Measurements from ENCODE around the gene PFN2.
"Not testable (repeated sequence)": the region's sequence is repeated elsewhere in the genome, so short reads cannot be mapped to it uniquely, and the experiment has no call there.

PFN2 gene

GRCh38 chr3:149970716-149971402 is at the start of gene PFN2:
TSS of gene PFN2 (minus strand) at chr3:149970895. CDS start at chr3:149970856, 39 bp downstream.
- DNase-seq: no peak

- no peak for DNase-seq
Measured at GRCh38 chr3:150015901-150016300, 45.2 kb upstream of the PFN2 start.

DNA sequence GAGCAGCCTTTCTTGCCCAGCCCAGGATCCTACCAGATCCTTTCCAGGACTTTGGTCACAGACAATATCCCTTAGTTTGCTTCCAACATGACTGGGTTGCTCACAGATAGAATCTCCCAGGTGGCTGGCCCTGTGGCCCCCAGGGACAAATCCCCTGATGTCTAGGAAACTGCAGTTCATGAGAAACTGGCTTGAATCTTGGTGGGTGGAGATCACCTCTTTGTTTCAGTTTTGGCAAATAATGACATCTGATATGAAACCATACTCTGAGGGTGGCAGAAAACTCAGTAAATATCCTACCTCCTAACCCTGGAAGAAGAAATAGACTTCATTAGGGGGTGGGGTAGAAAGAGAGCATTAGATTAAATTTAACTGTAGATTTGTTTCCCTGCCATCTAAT is 44.1 kb upstream of the PFN2 start:
- DNase-seq: no peak

DNA sequence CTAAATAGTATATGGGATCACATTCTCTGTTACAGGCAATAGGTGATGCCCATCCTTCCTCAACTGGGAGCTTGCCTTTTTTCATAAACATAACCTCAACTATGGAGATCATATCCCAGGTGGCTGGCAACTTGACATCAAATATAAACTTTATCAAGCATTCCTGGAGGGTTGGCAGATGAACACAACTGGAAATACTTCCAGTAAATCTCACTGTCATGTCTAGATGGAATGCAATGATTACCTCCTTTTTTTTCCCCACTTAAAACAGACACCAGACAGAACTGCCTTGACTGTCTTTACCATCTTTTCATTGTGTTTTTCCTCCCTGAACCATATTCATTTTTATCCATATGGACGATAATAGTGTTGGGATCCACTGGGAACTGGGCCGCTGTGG is 43.1 kb upstream of the PFN2 start:
- DNase-seq: no peak

- DNase-seq: no peak
Measured at GRCh38 chr3:150006794-150007193, 36.1 kb upstream of the PFN2 start.

GRCh38 chr3:150005243-150006112 is 34.8 kb upstream of the PFN2 start:
- no peak for DNase-seq

- DNase-seq: no peak
Measured at GRCh38 chr3:150000641-150001040, 29.9 kb upstream of the PFN2 start.

DNA sequence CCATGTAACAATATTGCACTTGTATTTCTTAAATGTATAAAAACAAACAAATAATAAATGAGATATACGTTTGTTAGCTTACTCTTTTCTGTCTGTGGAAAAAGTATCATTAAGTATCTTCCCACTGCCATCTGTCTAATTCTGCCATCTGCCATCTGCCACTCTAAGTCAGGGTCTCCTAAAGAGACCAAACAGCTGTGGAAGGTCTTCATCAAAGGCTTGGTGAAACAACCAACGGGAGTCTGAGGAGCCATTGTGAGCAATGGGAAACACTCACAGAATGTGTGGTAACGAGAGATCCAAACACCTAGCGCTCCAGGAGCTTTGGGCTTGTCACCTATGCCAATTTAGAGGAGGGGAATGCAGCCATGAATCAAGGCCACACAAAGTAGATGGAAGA is 28.7 kb upstream of the PFN2 start:
- no peak for DNase-seq

DNA sequence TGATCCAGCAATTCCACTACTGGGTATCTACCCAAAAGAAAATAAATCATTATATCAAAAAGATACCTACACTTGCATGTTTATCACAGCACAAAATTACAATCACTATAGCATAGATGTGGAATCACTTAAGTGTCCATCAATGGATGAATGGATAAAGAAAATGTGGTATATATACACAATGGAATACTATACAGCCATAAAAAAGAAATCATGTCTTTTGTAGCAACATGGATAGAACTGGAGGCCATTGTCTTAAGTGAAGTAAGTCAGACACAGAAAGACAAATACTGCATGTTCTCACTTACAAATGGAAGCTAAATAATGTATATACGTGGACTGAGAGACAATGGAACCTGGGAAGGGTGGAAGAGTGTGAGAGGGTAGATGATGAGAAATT is 28.3 kb upstream of the PFN2 start:
- no peak for DNase-seq

- DNase-seq: no peak
Measured at GRCh38 chr3:149992416-149993058, 21.8 kb upstream of the PFN2 start.

DNA sequence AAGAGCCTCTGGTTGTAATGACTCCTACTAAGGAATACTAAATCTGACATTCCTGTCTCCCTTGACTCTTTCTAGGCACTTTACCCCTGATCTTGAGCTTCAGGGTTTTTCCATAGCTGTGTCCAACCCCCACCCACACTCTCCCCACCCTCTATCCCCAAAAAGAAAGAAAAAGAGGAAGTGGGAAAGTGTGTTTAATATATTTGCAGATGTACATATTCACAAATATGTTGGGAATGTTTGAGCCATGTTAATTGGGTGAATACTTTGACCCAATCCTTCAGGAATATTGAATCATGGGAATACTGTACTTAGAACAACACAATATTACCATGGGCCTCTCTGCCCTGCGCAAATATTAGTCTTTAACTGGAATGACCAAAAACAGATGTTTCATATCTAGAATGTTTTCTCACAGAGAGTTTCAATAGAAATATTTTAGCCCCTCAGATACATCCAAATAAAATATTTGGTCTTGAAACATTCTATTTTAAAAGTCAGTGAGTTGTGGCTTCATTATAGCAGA is 19.8 kb upstream of the PFN2 start:
- no peak for DNase-seq

DNA sequence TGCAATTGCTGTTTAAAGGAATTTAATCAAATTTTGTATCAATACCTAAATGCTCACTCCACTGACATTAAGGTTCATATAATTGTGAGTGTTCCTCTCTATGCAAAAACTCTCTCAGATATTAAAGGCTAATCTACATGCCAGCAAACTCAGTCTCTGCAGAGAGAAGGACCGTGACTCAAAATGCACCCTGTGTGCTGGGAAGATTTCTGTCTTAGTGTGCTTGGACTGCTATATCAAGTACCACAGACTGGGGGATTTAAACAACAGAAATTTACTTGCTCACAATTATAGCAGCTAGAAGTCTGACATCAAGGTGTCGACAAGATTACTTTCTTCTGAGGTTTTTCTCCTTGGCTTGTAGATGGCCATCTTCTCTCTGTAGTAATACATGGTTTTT is 18.6 kb upstream of the PFN2 start:
- no peak for DNase-seq

DNA sequence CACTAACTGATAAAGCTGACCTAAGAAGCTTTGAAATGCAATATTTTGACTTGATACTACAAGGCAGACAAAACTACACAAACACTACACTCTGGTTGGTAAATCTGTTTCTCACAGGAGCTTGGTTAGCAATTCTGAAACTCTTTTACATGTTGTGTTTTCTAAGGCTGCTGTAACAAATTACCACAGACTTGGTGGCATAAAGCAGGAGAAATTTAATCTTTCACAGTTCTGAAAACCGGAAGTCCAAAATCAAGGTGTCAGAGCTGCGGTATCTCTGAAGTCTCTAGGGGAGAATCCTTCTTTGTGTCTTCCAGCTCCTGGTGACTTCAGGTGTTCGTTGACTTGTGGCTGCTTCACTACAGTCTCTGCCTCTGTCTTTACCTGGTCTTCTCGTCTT is 12.9 kb upstream of the PFN2 start:
- no peak for DNase-seq

DNA sequence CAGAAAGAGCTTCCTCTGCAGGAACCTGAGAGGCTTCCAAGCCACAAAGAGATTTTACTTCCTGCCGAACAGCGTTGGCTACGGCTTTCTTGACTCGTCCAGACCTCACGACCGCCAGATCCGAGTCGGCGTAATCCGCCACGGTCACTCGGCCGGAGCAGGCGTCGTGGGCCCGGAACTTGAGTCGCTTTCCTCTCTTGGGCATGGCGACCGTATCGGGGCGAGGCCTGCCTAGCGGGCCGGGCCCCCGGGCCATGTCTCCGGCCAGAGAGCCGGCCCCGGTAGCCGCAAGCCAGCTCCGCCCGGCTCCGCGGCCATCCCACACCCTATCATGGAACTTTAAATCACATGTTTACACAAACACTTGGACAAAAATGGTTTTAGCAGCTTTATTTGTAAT is 12.4 kb upstream of the PFN2 start:
- DNase-seq: not testable (repeated sequence)

DNA sequence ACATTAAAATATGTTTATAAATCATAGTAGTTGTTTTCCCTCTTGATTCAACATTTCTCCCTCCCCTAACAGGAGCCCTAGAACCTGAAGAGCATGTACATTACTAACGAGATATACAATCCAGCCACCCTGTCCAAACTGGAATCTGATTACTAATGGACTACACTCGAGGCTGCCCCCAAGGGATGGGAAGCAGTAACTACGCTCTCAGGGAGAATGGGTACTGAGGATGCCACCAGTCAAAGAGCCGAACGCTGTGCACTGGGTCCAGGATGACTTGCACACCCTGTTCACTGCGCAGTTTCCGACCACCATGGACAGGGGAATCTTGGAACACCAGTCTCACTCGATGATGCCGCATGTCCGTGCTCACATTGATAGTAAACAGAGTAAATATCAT is 11.3 kb upstream of the PFN2 start:
- DNase-seq: not testable (repeated sequence)

DNA sequence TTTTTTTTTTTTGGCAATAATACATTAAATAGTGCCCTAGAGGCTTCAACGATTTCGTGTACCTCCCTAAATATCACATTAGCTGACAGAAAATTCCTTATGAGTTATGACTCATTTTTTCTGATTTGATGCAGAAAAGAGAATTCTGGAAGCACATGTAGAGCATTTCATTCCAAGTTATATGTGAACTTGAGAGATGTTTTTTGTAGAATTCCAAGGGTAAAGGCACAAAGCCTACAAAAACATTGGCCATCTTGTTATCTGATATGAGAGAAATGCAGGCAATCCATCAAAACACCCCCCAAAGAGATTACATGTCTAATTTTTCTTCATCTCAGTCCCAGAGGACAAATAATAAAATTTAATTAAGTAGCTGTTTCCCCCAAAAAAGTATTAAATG is 6.7 kb upstream of the PFN2 start:
- DNase-seq: no peak

DNA sequence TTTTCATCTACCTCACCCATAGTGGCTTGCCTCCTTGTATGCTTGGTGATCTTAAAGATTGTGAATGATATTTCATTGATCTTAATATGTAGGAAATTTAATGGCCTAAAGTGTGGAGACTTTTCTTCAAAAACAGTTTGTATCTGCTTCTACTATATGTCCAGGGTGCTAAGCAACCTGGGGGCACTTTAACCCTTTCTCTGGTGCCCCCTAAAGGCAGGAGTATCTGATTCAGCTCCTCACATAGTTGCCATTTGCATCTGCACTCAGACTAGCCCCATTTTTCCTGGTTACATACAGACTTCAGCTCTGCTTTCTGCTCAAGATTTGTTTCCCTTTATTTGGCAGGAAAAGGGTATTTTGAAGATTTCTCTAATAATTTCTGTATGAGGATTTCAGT is 5.2 kb upstream of the PFN2 start:
- no peak for DNase-seq

DNA sequence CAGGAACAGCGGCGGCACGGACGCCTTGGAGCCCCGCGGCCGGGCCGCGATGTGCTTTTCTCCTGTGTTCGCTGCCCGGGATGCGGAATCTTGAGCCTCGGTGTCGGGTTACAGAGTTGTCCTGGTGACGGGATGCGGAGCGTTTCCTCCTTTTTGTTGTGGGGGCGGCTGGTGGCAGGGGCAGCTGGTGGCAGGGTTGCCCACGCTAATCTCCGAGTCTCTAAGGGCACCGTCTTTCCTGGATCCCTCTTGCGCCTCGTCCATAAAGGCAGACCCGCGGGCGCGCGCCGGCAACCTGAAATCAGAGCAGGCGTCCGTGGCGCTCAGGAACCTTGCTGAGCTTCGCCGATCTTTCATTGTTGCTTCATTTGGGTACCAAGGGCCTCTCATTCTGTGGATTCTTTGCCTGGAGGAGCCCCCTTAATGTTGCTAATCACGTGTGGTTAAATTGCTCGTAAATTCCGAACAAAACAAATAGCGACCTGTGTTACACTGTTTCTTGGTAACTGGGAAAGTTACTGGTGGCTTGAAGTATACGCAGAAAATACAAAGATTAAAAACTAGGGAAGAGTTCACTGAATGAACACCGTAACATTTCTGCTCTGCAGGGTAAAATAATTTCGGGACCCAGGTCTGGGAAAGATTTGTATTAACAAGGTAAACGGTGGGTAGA is 844 bp upstream of the PFN2 start:
- no peak for DNase-seq

- no peak for DNase-seq
Measured at GRCh38 chr3:149969940-149970715, 567 bp downstream of the PFN2 start.

- no peak for DNase-seq
Measured at GRCh38 chr3:149969110-149969939, 1.4 kb downstream of the PFN2 start.

DNA sequence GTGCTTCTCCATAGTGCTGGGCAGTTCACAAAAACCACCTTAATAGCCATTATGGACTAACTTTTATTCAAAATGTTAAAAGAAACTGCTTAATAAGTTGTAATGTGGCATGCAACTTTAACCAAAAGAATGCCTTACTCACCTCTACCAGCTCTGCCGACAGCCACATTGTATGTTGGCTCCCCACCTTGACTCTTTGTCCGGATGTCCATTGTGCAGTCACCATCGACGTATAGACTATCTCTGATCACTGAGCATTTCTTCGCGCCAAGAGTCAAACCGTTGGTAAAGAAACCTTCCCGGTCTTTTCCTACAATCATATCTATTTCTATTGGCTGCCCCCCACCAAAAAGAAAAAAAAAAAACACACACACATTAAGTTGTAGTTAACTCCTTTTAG is 2.5 kb downstream of the PFN2 start:
- no peak for DNase-seq
